SJSA1 (cell line): ENCODE results near the gene LRG1. TPM values are rescaled to one million over a fixed set of nuclear protein-coding genes. Genes with fewer than 3 reads are reported as not detected.
"Not testable (repeated sequence)": the region's sequence is repeated elsewhere in the genome, so short reads cannot be mapped to it uniquely, and the experiment has no call there.

Experiments used
- DNase-seq, 2 experiments: peaks; one replicate each; pipeline ENCODE4 v3.0.0-alpha.2; 2015 to 2020; ENCODE audit warnings: low spot score in 2 of 2, low read depth in 1 of 2
- H3K27ac ChIP-seq: fragments of 250-450 bp; sonication (Bioruptor Pico); 2 replicates; pipeline ENCODE4 v1.5.1; 2020; ENCODE audit warnings: mild to moderate bottlenecking, moderate library complexity
- H3K27me3 ChIP-seq: fragments of 250-450 bp; sonication (Bioruptor Pico); replicated peaks from 2 replicates; pipeline ENCODE4 v1.5.1; 2020; ENCODE audit warnings: mild to moderate bottlenecking, moderate library complexity
- H3K36me3 ChIP-seq: fragments of 250-450 bp; sonication (Bioruptor Pico); 2 replicates; pipeline ENCODE4 v1.5.1; 2020; ENCODE audit warnings: mild to moderate bottlenecking
- H3K4me1 ChIP-seq: fragments of 250-450 bp; sonication (Bioruptor Pico); replicated peaks from 2 replicates; pipeline ENCODE4 v1.6.1; 2021; ENCODE audit warnings: mild to moderate bottlenecking
- H3K4me3 ChIP-seq: fragments of 250-450 bp; sonication (Bioruptor Pico); 2 replicates; pipeline ENCODE4 v1.5.1; 2020; ENCODE audit warnings: mild to moderate bottlenecking
- H3K9me3 ChIP-seq: fragments of 250-450 bp; sonication (Bioruptor Pico); replicated peaks from 2 replicates; pipeline ENCODE4 v1.5.1; 2020; ENCODE audit warnings: mild to moderate bottlenecking
- total RNA-seq: library from RNA; depleted of rRNA; stranded (reverse); fragments of >200 nt; shearing (Covaris generic); gene quantifications from 2 replicates; pipeline ENCODE4 v1.2.3, GENCODE V29; 2014

LRG1 gene
- total RNA-seq, 1 experiment from 2014 or later: not detected

- Histone ChIP-seq H3K9me3 (no peaks in the 10 kb centered on the region), H3K36me3 (no peaks in the 10 kb centered on the region), H3K4me1 (no peaks in the 10 kb centered on the region), H3K4me3 (no peak overlapping the region), H3K27me3 (peaks cover 15% of the 10 kb centered on the region; the same call in 1 of the 2 replicates), H3K27ac (no peak overlapping the region)
- no peak for DNase-seq
These were observed 10.7 kb upstream of the LRG1 start for GRCh38 chr19:4550479-4551050.

GRCh38 chr19:4550018-4550417 is 10.2 kb upstream of the LRG1 start:
- Histone ChIP-seq H3K27me3 (peaks cover 15% of the 10 kb centered on the region; the same call in 1 of the 2 replicates), H3K36me3 (no peaks in the 10 kb centered on the region), H3K9me3 (no peaks in the 10 kb centered on the region), H3K27ac (no peak overlapping the region), H3K4me3 (no peak overlapping the region), H3K4me1 (no peaks in the 10 kb centered on the region)
- no peak for DNase-seq

- DNase-seq: no peak
- H3K36me3 ChIP-seq: no peaks in the 10 kb centered on the region
- no peak overlapping the region for H3K27ac ChIP-seq
- no peaks in the 10 kb centered on the region for H3K9me3 ChIP-seq
- peaks cover 18% of the 10 kb centered on the region; the same call in 1 of the 2 replicates for H3K27me3 ChIP-seq
- H3K4me3 ChIP-seq: no peak overlapping the region
- H3K4me1 ChIP-seq: no peaks in the 10 kb centered on the region
These were observed 8.4 kb upstream of the LRG1 start for GRCh38 chr19:4548238-4548584.

- Histone ChIP-seq H3K27me3 (peaks cover 18% of the 10 kb centered on the region; the same call in 1 of the 2 replicates), H3K36me3 (no peaks in the 10 kb centered on the region), H3K4me1 (no peaks in the 10 kb centered on the region), H3K4me3 (no peak overlapping the region), H3K27ac (no peak overlapping the region), H3K9me3 (no peaks in the 10 kb centered on the region)
- no peak for DNase-seq
These were observed 7.7 kb upstream of the LRG1 start for GRCh38 chr19:4547303-4548237.

GRCh38 chr19:4543842-4544647 is 4.2 kb upstream of the LRG1 start:
- Histone ChIP-seq H3K4me1 (no peaks in the 10 kb centered on the region), H3K27me3 (peaks cover 25% of the 10 kb centered on the region), H3K27ac (no peak overlapping the region), H3K9me3 (peaks cover 5% of the 10 kb centered on the region), H3K4me3 (no peak overlapping the region), H3K36me3 (no peaks in the 10 kb centered on the region)
- DNase-seq: no peak

- no peaks in the 10 kb centered on the region for H3K36me3 ChIP-seq
These were observed 3.3 kb upstream of the LRG1 start for GRCh38 chr19:4542896-4543841.

GRCh38 chr19:4541806-4542145 is 1.9 kb upstream of the LRG1 start:
- not testable (repeated sequence) for H3K36me3 ChIP-seq, DNase-seq, H3K4me1 ChIP-seq, H3K4me3 ChIP-seq, H3K27ac ChIP-seq, H3K9me3 ChIP-seq
- peaks cover 20% of the 10 kb centered on the region for H3K27me3 ChIP-seq

More at GRCh38 chr19:4542896-4543841, 3.3 kb upstream of the LRG1 start:
- Histone ChIP-seq H3K27ac (no peak overlapping the region), H3K4me3 (no peak overlapping the region), H3K9me3 (peaks cover 5% of the 10 kb centered on the region), H3K4me1 (no peaks in the 10 kb centered on the region), H3K27me3 (peaks cover 24% of the 10 kb centered on the region)
- no peak for DNase-seq

- no peak overlapping the region for H3K4me3 ChIP-seq
- no peak overlapping the region for H3K27ac ChIP-seq
- H3K9me3 ChIP-seq: peaks cover 5% of the 10 kb centered on the region
- no peak for DNase-seq
- H3K27me3 ChIP-seq: peaks cover 17% of the 10 kb centered on the region
- no peaks in the 10 kb centered on the region for H3K36me3 ChIP-seq
- H3K4me1 ChIP-seq: no peaks in the 10 kb centered on the region
These were observed 1.4 kb upstream of the LRG1 start for GRCh38 chr19:4541114-4541805.

- Histone ChIP-seq H3K4me1 (no peaks in the 10 kb centered on the region), H3K4me3 (no peak overlapping the region), H3K27ac (no peak overlapping the region), H3K36me3 (no peaks in the 10 kb centered on the region), H3K9me3 (peaks cover 5% of the 10 kb centered on the region), H3K27me3 (peaks cover 29% of the 10 kb centered on the region)
- DNase-seq: no peak
These were observed 605 bp downstream of the LRG1 start for GRCh38 chr19:4539169-4539692.

GRCh38 chr19:4538601-4538954 is 1.3 kb downstream of the LRG1 start:
- Histone ChIP-seq H3K27ac (no peak overlapping the region), H3K9me3 (peaks cover 5% of the 10 kb centered on the region), H3K4me1 (no peaks in the 10 kb centered on the region), H3K4me3 (no peak overlapping the region), H3K36me3 (no peaks in the 10 kb centered on the region), H3K27me3 (peaks cover 36% of the 10 kb centered on the region)
- no peak for DNase-seq

GRCh38 chr19:4537953-4538600 is 1.8 kb downstream of the LRG1 start:
- no peaks in the 10 kb centered on the region for H3K36me3 ChIP-seq
- H3K27me3 ChIP-seq: peaks cover 41% of the 10 kb centered on the region
- no peak overlapping the region for H3K27ac ChIP-seq
- H3K4me3 ChIP-seq: no peak overlapping the region
- no peaks in the 10 kb centered on the region for H3K4me1 ChIP-seq
- peaks cover 5% of the 10 kb centered on the region for H3K9me3 ChIP-seq
- no peak for DNase-seq

GRCh38 chr19:4536798-4537197 is 3.0 kb downstream of the LRG1 start:
- Histone ChIP-seq H3K9me3 (peaks cover 5% of the 10 kb centered on the region), H3K36me3 (no peaks in the 10 kb centered on the region), H3K4me1 (no peaks in the 10 kb centered on the region), H3K4me3 (no peak overlapping the region), H3K27me3 (peaks cover 51% of the 10 kb centered on the region), H3K27ac (no peak overlapping the region)
- no peak for DNase-seq
